Esophagus muscularis mucosa (tissue), 4 donors: ENCODE measurements around the gene VDR.

Experiments
- EP300 ChIP-seq: sonication (generic); formaldehyde crosslinking; IDR thresholded peaks from one replicate; pipeline ENCODE4 v1.6.1; 2017; ENCODE audit warnings: antibody characterized with exemption
- POLR2A ChIP-seq: fragments of 450-650 bp; IDR thresholded peaks from one replicate; pipeline ENCODE4 v1.6.1; 2017; ENCODE audit warnings: antibody characterized with exemption, moderate library complexity, mild to moderate bottlenecking, low read depth
- POLR2AphosphoS5 ChIP-seq, 2 donors: sonication (generic); formaldehyde crosslinking; IDR thresholded peaks; one replicate each; pipeline ENCODE4 v1.6.1; 2017; ENCODE audit warnings: antibody characterized with exemption in 2 of 2
- TF ChIP-seq, protein P1 (sequence below), 3 experiments: fragments of 200-600 bp in 2 of 3; fragments of 450-650 bp in 1 of 3; sonication (generic) in 2 of 3; IDR thresholded peaks; one replicate each; pipeline ENCODE4 v1.5.1; 2017 to 2019; ENCODE audit warnings: antibody characterized with exemption in 3 of 3, mild to moderate bottlenecking in 2 of 3, moderate library complexity in 1 of 3

DNA sequence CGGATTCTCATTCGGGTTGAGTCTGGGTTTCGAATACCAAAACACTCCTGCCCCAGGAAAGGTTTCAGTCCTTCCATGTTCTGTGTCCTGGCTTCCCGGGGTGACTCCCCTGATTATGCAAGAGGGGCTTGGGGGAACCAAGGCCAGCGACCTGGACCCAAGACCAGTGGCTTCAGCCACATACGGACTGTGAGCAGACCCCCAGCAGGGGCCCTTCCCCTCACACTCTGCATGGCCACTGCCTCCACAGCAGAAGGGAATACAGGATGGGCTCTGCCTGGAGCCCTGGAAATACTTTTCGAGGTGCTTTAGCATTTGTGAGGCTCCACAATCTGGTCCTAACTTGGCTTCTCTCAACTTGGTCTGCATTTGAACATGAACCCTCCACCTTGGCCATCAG is 104.2 kb downstream of the VDR start:
- TF ChIP-seq, protein P1, sequence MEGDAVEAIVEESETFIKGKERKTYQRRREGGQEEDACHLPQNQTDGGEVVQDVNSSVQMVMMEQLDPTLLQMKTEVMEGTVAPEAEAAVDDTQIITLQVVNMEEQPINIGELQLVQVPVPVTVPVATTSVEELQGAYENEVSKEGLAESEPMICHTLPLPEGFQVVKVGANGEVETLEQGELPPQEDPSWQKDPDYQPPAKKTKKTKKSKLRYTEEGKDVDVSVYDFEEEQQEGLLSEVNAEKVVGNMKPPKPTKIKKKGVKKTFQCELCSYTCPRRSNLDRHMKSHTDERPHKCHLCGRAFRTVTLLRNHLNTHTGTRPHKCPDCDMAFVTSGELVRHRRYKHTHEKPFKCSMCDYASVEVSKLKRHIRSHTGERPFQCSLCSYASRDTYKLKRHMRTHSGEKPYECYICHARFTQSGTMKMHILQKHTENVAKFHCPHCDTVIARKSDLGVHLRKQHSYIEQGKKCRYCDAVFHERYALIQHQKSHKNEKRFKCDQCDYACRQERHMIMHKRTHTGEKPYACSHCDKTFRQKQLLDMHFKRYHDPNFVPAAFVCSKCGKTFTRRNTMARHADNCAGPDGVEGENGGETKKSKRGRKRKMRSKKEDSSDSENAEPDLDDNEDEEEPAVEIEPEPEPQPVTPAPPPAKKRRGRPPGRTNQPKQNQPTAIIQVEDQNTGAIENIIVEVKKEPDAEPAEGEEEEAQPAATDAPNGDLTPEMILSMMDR (IDR thresholded peaks at IDR 0.05) = no peak
- TF ChIP-seq POLR2A (no peak), POLR2AphosphoS5 (IDR thresholded peaks at IDR 0.05) (no peak), EP300 (no peak)
